HPDE6-E6E7 (cell line): Measurements from ENCODE around the gene VPS16.

Source experiments
- DNase-seq: peaks from one replicate; pipeline ENCODE4 v3.0.0; 2011; ENCODE audit warnings: missing footprints; ENCODE audit errors: extremely low spot score

VPS16 gene

DNA sequence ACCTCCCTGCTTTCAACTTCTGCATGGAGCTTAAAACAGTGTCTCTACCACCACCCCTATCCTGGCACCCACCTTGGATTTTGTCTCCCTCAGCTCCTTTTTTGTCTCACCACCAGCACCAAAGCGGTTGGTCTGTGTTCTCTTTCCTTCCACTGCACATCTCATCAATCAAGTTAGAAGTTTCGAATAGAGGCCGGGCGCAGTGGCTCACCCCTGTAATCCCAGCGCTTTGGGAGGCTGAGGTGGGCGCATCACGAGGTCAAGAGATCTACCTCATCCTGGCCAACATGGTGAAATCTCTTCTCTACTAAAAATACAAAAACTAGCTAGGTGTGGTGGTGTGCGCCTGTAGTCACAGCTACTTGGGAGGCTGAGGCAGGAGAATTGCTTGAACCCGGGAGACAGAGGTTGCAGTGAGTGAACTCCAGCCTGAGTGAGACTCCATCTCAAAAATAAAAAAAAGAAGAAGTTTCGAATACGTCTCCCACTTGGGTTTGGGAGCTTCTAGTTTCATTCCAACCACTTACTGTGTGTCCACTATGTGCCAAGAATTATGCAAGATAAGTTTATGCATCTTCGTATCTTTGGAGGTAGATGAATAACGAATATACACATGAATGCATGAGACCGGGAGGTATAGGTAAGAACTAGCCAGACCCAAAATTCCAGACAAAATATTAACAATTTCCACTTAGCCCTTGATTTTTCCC lies 6.0 kb upstream of the VPS16 start:
- no peak for DNase-seq

DNA sequence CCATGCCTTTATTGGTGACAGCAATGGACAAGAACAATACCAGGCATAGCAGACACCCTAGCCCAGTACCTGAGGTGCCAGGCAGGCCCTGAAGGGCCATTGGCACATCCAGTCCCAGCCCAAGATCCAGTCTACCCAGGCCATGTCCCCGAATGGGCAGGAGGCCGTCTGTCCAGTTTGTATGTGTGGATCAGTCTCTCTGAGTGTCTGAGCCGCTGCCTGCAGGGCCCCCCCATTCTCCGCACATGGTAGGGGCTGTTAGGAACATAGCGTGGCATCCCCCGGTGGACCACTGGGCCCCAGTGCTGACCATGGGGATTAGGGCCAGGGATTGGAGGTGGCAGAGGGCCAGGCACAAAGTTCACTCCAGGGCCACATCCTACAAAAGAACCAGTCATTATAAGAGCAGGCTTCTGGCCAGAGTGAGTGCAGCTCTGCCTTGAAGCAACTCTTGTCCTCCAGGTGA lies 5.2 kb upstream of the VPS16 start:
- no peak for DNase-seq

DNA sequence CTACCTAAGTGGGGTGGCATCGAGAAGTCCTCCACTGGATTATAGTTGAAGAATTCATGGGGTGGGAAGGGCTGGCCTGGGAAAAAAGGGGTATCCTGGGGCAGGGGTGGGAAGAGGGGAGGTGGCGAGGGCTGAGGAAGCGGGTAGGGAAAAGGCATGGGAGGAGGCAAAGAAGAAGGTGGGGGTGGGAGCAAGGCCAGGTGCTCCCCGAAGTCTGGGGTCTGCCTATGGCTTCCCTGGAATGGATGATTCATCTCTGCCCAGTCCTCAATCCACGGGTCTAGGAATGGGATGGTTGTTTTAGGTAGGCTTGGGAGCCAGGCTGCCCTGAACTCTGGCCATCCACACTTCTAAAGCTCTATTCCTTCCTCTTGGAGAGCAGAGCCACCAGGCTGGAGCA lies 4.5 kb upstream of the VPS16 start:
- DNase-seq: no peak

DNA sequence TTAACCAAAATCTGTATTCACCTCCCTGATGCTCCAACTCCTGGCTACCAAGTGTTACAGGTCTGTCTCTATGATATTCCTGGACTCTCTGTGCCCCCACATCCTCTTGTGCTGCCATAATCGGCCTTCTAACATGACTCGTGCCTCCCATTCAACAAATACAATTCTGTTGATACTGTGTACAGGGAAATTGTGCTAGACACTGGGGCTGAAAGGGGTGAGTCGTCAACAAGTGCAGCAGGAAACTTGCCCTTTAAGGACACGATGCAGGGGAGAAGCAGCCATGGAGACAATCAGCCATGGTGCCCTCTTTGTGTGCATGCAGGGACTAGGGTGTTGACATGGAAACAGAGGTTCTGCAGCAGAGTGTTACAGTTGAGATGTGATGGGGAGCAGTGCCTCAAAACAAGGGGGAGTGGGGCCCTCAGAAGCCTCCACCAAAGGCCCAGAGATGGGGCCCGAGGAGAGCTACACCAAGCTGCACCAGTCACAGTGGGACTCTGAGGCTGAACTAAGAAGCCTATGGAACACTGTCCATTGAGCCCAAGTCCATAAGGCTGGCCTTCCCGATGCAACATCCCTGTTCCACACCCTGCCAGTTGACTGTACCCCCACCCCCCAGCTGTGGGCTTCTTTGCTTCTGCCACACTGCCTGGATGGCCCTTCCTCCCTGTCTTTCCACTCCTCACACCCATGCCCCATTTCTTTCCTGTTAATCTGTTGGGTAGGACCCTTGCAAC lies 3.2 kb upstream of the VPS16 start:
- no peak for DNase-seq

DNA sequence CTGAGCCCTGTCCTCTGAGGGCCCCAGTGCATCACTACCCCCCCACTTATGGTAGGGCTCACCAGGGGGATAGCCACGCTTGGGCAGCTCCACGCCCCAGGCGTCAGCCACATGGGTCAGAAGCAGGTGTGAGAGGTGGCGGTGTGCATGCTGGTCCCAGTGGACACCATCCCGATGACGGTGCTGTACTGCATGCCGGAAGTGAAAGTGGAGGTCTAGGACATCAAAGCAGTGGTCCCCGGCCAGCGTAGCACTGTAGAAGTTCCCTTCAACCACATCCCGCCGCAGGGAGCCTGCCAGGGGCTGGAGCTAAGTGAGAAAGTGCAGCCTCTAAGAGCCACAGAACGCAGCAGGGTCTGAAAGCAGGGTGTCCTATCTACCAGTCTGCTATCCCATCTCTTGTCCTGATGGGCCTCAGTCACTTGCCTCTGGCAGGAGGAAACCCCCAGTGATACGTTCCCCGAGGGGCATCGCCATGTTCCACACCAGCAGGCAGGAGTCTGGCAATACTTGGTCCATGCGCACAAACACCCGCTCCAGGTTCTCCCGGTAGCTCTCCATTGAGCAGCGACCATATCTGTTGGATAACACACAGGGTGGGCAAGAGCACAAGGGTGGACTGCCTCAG lies 2.3 kb upstream of the VPS16 start:
- DNase-seq: no peak

DNA sequence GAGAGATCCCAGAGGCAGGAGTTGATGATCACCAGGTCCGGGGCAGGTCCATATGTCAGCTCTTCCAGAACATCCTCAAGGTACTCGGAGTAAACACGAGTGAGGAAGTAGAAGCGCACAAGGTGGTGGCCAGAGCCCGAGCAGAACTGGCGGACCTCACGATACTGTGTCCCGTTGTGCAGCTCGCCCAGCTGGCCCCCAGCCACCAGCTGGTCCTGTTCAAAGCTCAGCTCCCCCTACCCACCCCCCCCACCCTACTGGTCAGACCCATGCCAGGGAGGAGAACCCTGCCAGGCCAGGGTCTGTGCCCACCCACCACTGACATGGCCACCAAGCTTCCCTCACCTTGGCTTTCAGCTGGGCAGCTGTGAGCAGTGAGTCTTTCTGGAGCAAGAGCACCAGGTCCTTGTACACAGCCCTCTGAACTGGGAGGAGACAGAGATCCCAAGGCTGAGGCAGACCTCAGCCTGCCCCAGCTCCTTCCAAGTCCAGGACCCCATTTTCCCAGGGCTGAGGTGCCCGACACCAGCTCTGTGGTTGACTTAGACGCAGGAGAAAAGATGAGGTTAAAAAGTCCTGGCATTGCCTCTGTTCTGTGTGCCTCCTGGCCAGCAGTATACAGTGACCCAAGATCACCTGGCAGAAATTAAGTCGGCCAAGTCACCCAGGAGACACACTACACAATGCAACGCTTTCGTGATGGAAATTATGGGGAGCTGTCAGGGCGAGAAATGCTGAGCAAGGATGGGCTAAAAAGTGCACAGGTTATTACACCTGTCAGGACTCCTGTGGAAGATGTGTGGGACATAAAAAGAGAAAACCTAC lies 1.5 kb upstream of the VPS16 start:
- no peak for DNase-seq

DNA sequence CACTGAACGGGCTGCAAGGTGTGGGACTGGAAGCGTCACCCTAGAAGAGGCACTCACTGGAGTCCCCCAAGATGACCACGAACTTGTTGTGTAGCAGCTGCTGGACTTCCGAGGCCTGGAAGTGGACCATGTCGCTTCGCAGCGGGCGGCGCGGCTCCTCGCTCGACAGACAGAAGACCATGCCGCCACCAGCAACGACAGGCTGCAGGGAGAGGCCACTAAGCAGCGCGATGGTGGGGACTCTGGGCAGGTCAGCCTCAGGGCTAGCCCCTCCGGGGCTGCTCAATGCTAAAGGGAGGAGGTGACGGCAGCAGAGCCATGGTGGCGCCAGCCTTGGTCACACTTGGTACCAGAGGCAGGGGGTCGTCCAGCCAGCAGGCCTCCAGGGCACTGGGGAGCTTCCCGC lies 810 bp upstream of the VPS16 start:
- no peak for DNase-seq

DNA sequence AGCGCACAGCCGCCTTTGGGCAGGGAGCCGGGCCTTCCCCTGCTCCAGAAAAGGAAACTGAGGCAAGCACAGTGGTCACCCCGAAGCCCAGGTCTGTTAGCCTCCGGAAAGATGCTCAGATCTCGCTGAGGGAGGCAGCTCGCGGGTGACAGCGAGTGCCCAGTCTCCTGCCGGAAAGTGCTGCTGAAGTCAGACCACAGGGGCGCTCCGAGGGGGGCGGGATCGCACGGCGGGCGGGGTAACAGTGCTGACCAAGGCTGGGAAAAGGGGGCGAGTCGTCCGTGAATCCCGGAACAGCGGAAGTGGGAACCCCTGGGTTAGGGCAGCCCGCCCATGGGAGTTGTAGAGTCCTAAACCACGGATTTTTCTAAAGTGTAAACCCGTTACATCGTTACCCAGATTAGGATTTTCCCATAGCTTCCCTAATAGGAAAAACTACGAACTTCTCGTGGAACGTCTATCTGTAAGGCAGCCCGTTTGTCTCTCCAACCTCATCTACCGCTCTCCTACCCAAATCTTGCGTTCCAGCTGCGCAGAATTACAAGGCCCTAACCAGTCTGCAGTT lies 504 bp downstream of the VPS16 start:
- peak; percentile 61 for DNase-seq

DNA sequence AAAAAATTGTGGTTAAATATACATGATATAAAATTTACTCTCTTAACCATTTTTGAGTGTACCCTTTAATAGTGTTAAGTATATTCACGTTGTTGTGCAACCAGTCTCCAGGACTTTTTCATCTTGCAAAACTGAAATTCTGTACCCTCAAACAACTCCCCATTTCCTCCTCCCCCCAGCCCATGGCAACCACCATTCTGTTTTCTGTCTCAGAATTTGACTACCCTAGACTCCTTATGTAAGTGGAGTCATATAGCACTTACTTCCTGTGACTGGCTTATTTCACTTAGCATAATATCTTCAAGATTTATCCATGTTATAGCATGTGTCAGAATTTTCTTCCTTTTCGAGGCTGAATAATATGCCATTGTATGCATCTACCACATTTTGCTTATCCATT lies 5.1 kb downstream of the VPS16 start:
- DNase-seq: no peak

DNA sequence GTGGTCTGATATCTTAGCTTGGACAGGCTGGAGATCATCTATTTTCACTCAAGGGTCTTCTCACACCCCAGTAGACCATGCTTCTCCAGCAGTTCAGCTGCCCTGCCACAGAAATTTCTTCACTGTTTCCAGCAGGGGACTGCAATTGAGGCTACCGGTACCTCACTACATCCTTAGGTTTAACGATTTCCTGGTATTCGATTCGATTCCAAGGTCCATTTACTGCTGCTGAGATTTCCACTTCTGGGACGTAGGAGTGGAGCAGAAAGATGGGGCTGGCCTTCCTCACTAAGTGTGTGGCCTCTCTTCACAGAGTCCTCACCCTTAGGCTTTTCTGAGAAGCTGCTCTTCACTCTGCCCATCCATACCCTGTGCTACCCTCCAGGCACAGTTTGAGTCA lies 6.2 kb downstream of the VPS16 start:
- DNase-seq: no peak

DNA sequence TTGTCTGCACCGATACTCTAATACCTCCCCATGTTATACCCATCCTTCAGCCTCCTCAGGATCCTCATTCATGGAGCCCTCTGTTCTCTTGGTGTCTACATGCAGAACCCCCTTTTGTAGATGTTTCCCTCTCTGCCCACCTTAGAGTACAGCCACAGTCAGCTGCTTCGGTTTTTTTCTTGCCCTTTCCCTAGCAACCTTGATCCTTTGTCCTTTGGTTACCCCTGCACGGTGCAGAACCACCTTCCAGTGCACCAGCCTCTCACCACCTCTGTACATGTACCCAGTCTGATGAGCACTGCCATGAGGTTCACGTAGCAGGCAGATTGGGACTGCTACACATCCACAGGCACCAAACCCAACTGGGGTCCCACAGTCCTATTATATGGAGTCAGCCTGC lies 7.3 kb downstream of the VPS16 start:
- no peak for DNase-seq

DNA sequence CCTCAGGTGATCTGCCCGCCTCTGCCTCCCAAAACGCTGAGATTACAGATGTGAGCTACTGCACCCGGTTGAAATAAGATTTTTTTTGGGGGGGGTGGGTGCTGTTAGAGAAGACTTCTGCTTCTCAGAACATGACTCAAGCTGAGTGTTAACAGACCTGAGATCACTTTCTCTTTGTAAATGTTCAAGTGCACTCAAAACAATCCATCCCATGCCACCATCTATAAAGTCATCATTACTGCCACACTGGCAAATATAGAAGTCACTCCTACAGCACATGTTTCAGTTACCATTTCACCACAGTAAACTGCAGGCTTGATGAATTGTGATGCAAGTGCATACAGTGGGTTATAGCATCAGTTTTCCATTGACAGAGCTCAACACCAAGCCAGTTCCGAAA lies 9.0 kb downstream of the VPS16 start:
- DNase-seq: no peak

DNA sequence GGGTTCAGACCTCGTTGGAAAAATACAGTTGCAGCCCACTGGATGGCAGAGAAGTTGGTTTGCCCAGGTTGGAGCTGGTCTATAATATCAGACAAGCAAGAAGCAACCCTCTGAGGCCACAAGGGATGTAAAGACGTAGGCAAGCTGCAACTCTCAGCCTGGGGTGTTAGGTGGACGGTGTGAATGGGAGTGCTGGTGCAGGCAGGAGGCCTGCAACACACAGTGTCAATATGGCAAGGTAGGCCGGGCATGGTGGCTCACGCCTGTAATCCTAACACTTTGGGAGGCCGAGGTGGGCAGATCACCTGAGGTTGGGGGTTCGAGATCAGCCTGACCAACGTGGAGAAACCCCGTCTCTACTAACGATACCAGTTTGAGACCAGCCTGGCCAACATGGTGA lies 10.5 kb downstream of the VPS16 start:
- no peak for DNase-seq

DNA sequence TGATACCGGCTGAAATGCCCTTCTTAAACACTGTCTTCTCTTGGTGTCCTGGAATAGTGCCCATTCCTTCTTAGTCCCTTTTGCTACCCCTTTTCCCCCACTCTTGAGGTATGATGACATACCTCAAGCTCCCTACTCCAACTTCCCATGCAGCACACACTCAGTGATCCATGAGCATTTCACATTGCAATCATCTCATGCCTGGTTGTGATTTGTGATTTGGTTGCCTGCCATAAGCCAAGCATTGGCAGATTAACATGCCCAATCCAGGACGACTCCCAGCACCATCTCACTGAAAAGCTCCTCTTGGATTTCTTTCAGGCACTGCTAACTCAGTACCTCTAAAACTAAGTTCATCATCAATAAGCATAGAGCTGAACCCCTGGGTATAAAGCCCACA lies 18.0 kb downstream of the VPS16 start:
- DNase-seq: no peak

DNA sequence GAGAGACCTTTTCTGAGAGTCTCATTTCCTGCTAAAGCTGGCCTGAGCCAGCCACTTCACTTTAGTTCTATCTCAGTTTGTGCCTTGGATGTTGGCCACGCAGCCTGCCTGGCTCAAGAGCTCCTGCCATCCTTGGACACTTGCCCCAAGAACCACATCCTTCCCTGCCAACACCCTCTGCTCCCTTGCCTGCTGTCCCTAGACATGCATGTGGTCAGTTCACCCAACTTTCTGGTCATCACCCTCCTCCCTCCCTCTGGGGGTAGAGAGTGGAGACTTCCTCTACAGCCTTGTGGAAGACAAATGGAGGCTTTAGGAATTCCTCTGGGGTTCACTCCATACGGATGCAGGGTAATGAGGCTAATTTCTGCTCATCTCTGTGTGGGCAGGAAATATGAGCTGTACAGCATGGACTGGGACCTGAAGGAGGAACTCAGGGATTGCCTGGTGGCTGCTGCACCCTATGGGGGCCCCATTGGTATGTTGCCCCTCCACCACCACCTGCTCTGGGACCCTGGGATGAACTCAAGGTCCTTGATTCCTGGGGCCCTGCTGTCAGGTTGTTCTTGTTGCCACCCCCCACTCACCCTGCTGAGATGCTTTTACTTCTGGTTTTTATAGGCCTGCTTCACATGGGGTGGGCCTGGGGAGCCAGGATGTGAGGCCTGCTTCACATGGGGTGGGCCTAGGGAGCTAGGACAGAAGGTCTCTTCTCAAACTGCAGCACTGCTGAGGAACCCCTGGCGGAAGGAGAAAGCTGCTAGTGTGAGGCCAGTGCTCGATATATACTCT lies 19.0 kb downstream of the VPS16 start:
- no peak for DNase-seq

DNA sequence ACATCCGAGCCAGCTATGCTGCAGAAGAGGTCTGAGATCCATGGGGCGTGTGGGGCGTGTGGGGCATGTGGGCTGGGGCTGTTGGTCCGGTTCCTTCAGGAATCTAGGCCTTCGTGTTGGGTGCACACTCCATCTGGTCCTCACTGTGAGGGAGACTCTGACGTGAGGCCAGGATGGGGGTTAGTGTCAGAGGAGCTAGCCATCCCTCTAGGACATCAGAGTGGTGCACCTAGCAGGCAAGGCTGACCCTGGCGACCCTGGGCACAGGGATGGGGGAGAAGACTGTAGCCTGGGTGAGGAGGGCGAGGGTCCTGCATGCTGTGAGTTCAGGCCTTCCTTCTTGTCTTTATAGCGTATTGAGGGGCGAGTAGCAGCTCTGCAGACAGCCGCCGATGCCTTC lies 24.1 kb downstream of the VPS16 start:
- no peak for DNase-seq

DNA sequence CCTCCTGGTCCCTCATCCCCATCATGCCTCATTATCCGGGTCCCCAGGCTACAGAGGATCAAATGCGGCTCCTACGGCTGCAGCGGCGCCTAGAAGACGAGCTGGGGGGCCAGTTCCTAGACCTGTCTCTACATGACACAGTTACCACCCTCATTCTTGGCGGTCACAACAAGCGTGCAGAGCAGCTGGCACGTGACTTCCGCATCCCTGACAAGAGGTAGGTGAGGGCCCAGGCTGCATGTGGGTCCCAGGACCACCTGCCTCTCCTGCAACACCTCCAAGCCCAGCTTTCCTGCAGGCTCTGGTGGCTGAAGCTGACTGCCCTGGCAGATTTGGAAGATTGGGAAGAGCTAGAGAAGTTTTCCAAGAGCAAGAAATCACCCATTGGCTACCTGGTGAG lies 24.6 kb downstream of the VPS16 start:
- DNase-seq: no peak

DNA sequence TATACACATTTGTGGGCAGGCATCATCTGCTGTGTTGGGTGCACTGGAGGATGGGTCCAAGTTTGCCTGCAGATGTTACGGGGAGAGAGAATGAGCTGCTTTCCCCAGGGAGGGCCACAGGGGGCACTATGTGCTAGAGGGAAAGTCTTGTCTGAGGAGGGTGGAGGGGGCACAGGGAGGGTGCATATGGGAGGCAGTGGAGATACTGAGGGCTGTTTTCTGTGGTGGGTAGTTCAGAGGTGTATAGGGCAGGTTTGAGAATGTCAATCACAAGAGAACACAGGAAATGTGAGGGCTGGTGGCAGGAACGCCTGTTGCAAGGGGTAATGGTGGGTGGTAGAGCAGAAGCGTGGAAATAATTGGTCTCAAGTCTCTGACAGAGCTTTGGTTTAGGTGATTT lies 25.1 kb downstream of the VPS16 start:
- DNase-seq: no peak

DNA sequence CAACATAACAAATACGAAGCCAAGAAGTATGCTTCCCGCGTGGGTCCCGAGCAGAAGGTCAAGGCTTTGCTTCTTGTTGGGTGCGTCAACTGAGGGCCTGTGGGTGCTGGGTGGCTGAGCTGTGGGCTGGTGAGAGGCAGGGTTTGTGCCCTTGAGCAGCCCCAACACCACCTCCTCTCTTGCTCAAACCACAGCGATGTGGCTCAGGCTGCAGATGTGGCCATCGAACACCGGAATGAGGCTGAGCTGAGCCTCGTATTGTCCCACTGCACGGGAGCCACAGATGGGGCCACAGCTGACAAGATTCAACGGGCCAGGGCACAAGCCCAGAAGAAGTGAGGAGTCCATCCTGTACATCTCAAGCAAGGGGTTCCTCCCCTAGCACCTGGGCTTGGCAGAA lies 25.7 kb downstream of the VPS16 start:
- DNase-seq: no peak

DNA sequence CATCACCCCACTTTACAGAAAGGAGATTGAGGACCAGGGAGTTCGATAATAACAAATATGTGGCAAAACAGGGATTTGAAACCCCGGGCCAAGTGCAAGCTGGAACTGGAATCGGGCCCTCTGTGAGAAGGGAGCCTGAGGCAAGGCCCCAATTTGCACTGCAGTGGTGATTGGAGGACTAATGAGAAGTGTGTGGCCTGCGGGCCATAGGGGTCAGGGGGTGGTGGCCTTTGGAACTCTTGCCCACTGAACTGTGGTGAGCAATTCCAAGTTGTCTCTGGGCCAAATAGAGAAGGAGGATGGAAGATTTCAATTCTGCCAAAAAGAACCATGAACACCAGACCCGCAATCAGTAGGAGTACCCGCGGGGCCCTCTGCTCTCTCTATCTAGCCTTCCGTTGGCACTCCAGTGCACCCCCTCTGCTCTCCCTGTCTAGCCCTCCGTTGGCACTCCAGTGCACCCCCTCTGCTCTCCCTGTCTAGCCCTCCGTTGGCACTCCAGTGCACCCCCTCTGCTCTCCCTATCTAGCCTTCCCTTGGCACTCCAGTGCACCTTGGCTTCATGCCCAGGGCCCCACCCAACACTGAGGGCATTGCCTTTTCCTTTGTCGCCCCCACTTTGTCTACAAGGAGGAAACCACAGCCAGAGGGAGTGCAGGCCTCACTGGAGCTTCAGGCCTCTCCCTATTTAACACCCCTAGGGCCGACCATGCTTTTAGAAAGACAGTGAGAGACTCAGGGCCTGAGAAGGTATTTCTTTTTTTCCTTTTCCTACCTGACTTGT lies 26.7 kb downstream of the VPS16 start:
- DNase-seq: no peak
